NCI-H1417 treated with DMSO at 0.1 percent for 48 hours (cell line): ENCODE results near the gene MRPL37.

Source experiments
- DNase-seq: peaks from one replicate; lab custom pipeline; 2025; lab: John Stamatoyannopoulos, UW

Gene MRPL37

DNA sequence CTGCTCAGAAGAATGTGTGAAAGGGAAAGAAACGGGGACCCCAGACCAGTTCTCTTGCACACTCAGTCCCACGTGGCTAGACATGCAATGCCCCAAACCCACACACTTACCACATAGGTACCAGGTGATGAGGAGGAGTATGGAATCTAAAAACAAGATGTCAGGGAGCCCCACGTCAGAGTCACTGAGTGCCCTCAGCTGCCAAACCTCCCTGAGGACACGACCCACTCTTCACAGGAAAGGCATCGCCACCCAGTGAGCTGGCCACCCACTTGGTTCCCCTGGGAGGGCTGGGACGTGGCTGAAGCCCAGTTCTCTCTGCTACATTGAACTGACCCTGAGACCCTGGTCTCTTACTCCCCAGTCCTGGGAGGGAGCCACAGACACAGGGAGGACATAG lies 41.4 kb downstream of the MRPL37 start:
- DNase-seq = no peak

DNA sequence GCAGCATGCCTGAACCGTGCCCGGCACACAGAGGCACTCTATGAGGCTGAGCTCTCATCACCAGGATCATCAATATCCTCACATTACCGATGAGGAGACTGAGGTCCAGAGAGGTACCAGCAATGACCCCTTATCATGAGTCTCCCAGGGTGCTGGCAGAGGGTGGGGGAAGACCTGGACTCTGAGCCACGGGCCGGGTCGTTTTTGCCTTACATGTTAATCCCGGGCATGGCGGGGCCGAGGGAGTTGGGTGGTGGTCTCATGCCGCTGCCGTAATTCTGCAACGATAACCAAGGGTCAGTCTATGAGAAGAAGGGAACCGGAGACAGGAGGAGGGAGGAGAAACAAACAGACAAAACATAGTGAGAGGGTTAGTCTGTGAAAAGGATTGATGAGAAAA lies 43.1 kb downstream of the MRPL37 start:
- DNase-seq = no peak

DNA sequence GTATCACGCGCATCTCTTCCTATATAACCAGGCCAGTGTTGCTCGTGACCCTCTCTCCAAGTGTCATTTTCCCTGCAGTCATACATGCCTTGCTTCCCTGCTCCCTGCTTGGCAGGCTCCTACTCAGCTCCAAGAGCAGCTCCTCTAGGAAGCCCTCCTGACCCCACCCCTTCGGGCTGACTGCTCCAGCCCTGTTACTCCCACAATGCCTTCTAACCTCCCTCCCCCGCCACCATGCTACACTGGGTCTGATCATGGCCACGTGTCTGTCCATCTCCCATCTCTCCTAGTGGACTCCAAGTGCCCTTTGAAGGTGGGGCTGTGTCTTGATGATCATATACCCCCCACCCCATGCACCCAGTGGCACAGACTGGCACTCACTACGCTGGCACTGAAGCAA lies 44.7 kb downstream of the MRPL37 start:
- DNase-seq = no peak

DNA sequence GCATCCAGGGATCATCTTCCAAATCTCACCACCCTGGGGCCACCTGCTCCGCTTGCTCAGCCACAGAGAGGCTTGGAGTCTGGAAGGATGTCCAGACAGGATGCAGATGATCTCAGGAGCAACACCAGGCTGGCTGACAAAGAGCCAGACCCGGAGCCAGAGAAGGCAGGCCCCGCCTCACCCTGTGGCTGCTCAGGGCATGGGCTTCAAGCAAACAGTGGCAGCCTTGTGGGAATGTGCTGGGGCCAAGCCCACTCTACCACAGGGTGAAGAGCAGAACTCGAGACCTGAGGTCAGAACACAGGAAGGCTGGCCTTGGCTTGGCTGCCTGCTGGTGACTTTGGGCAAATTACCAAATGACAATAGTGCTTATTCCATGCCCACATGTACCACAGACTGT lies 45.5 kb downstream of the MRPL37 start:
- no peak for DNase-seq

DNA sequence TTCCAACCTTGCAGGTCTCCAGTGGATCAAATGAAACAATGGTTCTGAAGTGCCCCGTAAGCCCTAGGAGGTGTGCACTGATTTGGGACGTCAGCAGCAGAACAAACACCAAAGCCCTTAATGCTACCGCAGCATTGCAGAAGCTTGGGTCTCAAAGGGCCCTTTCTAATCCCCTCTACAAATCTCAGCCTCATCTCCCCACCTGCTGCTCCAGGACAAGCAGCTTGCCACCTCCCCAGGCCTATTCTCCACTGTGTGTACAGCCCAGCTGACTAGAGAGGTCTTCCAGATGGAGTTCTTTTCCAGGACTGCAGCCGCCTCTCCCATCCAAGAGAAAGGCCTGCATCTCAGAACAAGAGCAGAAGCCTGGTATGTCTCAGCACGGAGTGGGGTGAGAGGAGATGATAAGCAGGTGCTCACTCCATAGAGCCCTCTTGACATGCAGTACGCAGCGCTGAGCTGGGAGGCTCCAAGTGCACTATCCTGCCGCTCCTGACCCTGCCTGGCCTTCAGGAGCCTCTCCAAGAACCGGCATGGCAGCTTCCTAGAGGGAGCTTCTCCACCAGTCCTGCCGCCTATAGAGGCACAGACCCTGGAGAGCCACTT lies 46.3 kb downstream of the MRPL37 start:
- DNase-seq = no peak

DNA sequence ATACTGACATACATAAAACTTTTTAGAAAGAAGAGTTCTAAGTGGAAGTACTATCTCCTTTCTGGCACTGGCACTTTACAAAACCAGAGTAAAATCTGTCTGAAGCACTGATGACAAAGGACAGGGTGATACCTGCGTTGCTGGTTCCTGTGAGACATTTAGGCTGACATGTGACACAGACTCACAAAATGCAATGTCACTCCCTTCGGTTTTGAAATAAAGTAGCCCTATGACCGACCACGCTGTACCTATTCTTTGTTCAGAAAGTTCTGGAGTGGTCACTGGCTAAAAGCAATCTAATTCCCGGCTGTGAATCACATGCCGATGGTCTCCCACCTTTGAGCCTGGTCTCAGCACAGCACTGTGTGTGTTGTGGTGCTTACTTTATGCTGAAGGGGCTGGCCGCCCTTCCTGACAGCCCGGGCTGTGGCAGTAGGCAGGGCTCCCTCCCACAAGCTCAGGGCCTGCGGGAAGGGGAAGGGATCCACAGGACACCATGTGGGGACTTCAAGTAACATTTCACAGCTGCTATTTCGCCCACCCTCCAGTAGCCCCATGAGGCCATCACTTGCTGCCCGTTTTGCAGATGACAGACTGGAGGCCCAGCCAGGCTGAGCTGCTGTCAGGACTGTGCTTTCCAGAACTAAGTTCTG lies 48.0 kb downstream of the MRPL37 start:
- no peak for DNase-seq

DNA sequence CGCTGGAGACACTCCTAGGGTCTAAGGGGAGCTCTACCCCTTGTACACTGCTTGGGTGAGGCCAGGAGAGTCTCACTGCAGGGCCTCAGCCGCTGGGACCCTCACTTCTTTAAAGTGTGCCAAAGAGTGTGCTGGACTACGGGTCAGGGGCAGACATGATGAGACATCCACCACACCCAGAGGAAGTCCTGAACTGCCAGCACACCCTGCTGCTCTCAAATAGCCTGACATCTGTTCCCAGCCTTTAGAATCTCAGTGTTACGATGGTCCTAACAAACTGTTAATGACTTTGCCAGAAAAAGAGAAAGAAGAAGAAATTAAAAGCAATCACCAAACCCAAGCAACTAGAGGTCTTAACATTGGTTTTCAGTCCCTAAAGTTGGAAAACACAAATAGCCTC lies 49.0 kb downstream of the MRPL37 start:
- no peak for DNase-seq

DNA sequence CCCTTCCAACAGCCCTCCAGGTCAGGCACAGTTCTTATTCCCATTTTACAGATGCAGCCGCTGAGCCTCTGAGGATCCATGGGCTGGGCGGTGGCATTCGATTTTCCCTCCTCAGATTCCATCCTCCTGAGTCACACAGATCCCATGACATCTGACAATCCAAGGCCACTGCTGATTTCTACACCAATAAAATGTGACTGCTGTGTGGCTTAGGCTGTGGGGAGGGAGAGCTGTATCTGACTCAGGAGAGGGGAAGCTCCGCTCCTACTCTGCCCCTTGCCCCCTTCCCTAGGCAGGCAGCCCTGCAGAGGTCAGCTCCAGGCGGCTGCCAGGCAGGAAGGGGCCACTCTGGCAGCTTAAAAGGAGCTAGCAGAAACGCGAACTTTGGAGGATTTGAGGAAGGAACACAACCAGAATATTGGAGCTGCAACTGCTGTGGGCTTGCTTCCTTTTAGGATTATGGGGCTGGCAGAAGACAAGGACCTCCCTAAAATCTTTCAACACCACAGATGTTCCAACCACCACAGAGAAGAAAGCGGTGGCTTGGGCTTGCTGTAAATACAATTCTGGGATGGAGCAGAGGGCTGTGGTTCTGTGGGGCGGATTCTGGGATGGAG lies 50.0 kb downstream of the MRPL37 start:
- DNase-seq = no peak

DNA sequence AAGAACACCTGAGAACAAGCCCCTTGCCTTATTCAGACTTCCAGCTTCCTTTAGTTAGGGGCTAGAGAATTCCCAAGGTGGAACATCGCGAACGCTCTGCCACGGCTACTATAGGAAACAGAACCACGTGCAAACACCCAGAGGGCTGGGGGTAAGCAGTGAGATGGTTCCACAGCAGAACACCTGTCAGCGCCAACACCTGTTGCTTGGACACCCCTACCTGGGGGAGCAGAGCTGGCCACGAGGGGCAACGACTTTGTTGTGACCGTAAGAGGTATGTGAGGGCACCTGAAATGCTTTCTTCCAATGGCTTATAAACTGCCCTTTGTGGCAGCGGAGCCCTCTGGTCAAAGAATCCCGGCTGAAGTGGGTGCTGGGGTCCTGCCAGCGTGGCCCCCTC lies 50.7 kb downstream of the MRPL37 start:
- no peak for DNase-seq

DNA sequence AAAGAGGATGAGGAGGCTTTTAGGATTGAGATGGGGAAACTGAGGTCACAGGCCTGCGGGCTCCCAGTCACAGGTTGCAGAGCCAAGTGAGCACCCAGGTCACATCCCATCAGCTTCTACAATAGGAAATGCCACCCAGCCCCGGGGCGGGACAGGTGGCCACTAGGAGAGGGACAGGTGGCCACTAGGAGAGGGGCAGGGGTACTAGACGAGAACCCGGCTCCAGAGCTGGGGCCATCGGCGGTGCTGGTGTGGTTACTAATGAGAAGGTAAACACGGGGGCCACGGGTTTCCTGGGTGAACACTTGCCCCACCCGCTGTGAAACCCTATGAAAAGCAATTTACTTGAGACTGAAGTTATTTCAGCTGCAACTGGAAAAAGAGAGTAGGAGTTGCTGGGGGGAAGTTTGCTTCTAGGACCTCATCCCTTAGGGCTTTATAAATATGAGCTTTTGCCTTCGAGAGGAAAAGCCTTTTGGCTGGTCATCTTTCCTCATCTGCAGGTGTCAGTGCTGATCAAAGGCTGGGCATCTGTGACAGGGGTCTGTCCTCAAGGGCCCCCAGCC lies 52.5 kb downstream of the MRPL37 start:
- no peak for DNase-seq

DNA sequence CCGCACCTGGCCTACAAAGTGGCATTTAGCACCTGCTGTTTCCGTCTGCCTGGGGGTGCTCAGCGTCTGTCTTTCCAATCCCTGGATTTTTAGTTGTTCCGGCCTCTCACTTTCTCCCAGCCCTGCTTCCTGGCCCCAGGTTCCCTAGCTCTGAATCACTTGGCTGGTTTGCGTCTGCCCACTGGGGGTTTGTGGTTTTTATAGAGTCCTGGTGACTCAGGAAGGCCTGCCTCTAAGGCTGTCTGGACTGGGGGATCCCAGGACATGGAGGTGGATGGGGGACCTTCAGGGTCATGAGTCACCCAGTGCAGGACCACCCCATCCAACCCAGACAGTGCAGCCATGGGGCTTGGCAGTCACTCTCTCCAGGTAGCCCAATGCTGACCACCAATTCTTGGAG lies 53.5 kb downstream of the MRPL37 start:
- no peak for DNase-seq

DNA sequence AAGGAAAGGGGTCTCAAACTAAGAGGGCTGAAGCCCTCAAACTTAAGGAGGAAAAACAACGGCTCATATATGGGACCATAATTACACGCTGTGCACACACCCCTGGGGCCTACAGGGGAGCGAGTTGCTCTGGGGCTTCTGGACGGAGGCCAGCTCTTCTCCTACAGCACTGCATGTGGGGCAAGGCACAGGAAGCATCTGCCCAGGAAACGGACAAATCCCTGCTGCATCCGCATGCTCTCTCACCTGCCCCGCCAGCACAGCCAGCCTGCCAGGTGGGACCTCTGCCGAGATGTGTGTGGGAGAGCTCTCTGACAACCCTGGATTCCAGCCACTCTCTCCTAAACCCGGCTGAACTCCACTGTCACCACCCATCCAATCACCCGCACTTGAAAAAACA lies 54.1 kb downstream of the MRPL37 start:
- DNase-seq = peak; percentile 44

DNA sequence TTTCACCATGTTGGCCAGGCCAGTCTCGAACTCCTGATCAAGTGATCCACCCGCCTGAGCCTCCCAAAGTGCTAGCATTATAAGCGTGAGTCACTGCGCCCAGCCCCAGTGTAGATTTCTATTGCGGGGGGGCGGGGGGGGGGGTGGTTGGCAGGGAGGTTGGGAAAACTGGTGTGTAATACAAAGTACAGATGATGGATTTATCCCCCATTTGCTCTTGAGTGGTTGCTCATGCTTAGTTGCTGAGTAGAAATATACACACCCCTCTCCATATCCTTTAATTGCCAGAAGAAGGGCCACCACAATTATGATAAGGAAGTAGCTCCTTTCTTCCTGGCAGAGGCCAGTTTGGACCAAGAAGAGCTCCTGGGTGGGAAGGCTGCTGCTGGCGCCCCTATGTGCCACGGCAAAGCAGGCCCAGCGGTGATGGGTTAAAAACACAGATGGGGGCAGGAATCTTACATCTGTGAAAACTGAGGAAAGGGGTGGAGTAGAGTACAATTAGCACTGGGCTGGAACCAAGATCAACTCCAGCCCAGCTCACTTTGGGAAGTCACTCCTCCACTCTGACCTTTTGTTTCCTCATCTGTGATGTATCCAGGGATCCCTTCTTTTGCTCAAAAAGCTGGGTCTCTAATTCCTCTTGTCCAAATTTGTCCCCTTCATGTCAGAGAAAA lies 55.2 kb downstream of the MRPL37 start:
- DNase-seq = no peak

DNA sequence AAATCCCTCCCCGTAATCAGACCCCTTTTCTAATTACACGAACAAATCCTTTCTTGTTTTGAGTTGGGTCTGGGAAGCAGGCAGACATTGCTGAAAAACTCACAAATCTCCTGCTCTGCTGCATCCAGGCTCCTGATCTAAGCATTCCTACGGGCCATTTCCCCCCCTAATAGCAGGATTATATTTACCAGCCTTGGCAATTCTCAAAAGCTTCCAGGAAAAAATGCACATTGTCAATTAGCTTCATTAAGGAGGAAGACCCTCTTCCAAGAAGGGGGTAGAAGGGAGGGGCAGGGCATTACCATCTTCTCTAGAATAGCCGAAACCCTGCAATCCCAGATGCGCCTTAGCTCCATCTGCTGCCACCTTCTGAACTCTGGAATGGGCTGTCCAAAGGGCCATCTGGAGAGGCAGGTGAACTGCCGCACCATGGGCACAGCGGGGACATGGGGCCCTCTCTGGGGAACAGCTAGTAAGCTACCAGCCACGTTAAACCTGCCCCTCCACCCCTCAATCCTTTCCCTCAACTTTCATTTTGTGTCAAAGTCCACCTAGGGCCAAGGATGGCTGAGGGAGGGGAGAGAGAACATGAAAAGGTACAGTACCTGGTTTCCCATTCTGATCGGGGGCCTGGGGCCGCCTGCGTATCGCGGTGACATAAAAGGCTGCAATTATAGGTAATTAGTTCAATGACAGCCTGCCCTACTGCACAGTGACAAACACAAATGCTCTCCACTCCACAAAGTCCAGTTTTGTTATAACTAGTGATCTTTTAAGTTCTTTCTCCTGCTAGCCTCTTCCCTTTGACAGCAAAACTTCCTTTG lies 56.8 kb downstream of the MRPL37 start:
- DNase-seq = peak; percentile 40

DNA sequence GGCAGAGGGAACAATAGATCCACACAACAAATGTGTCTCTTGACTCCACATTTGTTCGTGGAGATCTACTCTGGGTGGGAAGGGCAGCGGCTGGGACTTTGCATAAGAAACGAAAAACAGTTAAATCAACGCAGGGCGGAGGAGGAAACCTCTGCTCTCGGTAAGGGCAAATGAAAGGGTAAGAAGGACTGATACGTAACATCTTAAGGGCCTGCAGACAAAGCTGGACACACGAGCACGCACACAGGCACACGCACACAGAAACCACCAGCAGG lies 57.3 kb downstream of the MRPL37 start:
- DNase-seq = no peak

DNA sequence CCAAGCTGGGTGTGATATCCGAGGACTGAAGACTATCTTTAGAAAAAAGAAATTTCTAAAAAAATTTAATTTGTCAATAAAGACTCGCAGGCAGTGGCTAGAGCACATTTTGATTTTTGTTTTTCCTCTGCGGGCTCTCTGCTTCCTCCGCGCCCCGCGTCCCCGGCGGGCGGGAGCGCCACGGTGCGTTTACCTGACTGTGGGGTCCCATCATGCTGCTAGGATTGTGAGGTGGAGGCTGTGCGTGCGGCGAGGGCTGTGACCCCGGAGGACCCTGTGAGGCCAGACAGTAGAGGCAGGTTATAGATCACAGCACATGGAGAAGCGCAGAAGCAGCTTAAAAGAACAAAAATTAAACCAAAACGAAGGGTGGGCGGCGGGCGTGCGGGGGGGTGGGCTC lies 57.9 kb downstream of the MRPL37 start:
- no peak for DNase-seq

DNA sequence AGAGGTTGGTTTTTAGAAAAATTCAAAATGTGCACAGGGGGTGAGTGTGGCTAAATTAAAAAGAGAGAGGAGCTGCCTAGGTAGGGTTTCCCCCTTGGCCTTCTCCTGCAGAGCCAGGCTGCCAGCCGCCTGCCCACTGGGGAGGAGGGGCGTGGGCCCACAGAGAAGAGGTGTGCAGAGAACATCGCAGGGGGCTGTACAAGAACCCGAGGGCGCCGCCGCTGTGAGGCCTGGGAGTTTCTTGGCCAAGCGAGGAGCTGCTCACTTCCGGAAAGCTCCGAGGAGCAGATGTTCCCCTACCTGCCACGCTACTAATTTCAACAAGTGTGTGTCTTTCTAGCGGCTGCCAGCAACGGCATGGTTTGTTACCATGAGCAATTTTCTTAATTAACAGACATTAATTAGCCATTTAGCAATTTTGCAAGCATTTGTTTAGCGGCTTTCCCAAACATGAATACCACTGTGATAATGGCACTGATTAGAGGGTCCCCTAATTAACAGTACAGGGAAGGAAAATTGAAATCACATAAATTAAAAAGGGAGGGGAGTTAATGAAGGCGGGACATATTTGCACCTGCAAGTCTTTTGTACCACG lies 59.7 kb downstream of the MRPL37 start:
- no peak for DNase-seq

DNA sequence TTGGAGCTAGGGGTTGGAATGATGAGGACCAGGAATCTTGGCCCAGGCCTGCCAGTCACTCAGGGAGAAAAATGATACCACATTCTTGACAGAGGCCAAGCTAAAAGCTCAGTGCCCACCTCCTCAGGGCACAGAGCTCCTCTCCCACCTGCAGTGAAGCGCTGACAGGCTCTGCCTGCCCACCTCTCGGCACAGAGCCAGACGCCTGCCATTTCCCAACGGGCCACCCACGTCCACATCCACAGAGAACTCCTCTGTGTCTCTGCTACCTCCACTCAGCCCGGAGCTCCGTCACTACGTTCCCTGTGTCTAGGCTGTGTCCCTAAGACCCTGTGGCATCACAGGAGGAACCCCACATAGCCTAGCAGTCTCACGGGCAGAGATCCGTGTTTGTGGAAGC lies 60.8 kb downstream of the MRPL37 start:
- DNase-seq = no peak

DNA sequence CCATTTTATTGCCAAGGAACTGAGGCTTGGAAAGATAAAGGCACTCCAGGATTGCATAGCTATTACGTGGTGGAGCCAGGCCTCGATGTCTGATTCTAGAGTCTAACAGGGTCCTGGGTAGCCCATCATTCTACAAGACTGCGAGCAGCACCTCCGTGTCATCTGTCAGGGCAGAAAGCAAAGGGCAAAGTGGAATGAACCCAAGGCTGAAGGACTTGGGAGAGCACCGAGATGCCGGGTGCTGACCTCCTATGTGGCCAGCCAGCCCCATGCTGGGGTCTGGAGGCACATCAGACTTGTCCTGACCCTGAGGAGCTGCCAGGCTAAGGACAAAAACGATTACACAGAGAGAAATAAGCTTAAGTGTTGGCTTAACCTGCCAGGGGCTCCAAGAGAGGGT lies 62.3 kb downstream of the MRPL37 start:
- no peak for DNase-seq

DNA sequence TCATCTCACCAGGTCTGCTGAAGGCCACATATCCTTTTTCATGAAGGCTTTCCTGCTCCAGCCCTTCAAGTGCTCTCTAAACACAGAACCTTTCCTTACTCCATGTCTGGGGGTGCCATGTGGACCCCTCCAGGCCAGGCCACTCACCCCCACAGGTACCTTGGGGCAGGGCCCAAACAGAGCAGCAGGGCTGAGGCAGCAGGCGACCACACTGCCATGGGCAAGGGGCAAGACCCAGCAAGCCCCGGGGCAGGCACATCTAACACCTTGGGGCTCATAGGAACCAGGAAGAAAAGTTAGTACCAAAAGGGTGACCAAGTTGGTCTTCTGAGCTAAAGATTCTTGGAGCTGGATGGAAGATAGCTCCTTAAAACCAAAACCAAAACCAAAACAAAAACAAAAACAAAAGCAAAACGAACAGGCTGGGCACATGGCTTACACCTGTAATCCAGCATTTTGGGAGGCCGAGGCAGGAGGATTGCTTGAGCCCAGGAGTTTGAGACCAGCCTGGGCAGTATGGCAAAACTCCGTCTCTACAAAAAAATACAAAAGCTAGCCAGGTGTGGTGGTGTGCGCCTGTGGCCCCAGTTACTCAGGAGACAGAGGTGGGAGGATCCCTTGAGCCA lies 63.7 kb downstream of the MRPL37 start:
- DNase-seq = no peak

DNA sequence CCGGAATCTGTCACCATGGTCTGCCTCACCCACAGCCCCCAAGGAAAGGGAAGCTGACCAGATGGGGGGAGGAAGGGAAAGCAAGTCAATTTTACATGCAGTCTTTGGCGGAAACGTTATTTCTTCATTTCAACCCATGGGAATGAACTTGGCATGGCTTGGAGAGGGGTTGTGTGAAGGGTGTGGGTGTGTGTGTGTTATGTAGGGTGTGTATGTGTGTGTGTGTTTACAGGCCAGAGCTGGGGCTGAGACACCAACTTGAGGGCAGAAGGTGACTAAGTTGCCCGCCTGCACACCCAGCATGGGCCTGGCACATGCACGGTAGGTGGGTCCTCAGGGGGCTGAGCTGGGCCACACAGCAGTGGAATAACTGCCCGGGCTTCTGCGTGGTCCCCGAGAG lies 65.2 kb downstream of the MRPL37 start:
- no peak for DNase-seq
